Adrenal gland (tissue), 12 donors: ENCODE measurements around the gene GABPB1. TPM values are rescaled to one million over a fixed set of nuclear protein-coding genes. Genes with fewer than 3 reads are reported as not detected.

Experiments used
- DNase-seq, 7 donors: peaks; one replicate each; pipeline ENCODE4 v3.0.0-alpha.2; 2019 to 2020
- H3K27ac ChIP-seq, 5 donors: fragments of 200-600 bp; sonication (generic) in 4 of 5; 1 replicate in 3 of 5; 2 replicates in 2 of 5; pipeline versions ENCODE4 v1.5.1 to v1.8.0; 2016 to 2020; ENCODE audit warnings: mild to moderate bottlenecking in 1 of 5
- H3K27me3 ChIP-seq: fragments of 200-600 bp; 2 replicates; pipeline ENCODE4 v1.8.0; 2021
- H3K36me3 ChIP-seq, 2 donors: fragments of 200-600 bp; replicated peaks in 1 of 2; 1 replicate in 1 of 2; 2 replicates in 1 of 2; pipeline versions ENCODE4 v1.5.1 to v1.8.0; 2018 to 2022
- H3K4me1 ChIP-seq, 2 donors: fragments of 200-600 bp; replicated peaks in 1 of 2; 1 replicate in 1 of 2; 2 replicates in 1 of 2; pipeline versions ENCODE4 v1.5.1 to v1.8.0; 2018 to 2021
- H3K4me3 ChIP-seq, 4 donors: fragments of 200-600 bp; sonication (generic) in 3 of 4; one replicate each; pipeline ENCODE4 v1.5.1; 2016 to 2018
- H3K9me3 ChIP-seq, 3 donors: fragments of 200-600 bp; sonication (generic) in 1 of 3; replicated peaks in 1 of 3; 1 replicate in 2 of 3; 2 replicates in 1 of 3; pipeline versions ENCODE4 v1.5.1 to v1.8.0; 2016 to 2021
- POLR2A ChIP-seq, 2 donors: fragments of 450-650 bp; IDR thresholded peaks; one replicate each; pipeline ENCODE4 v1.6.1; 2017; ENCODE audit warnings: antibody characterized with exemption in 2 of 2, mild to moderate bottlenecking in 2 of 2, moderate library complexity in 1 of 2
- WGBS, 4 donors: extraction: QIAGEN DNeasy Blood & Tissue Kit in 2 of 4; methylation state at CpG; one replicate each; pipeline versions ENCODE4 v1.1.5 to v1.1.7; 2013 to 2017; 5-methylcytosine and 5-hydroxymethylcytosine counted together
- intact Hi-C, 2 donors: fragments of 100-400 bp; cut with DNase I; formaldehyde crosslinking; loops; one replicate each; pipeline versions ENCODE4 v1.14.1 to v1.15.0; 2022 to 2023
- polyA plus RNA-seq, 3 donors: library from polyadenylated mRNA; stranded (reverse); fragments of 200-250 nt in 2 of 3; fragments of 350-450 nt in 1 of 3; fragmentation: Illumina TruSeq in 1 of 3; extraction: RNeasy Lipid Tissue Mini Kit (QIAGEN cat#74804) in 1 of 3; gene quantifications; one replicate each; pipeline ENCODE4 v1.2.3, GENCODE V29; 2013 to 2014
- total RNA-seq, 9 donors: library from RNA; depleted of rRNA in 4 of 9; stranded (reverse); fragments of >200 nt in 4 of 9; fragments of 120-200 nt in 1 of 9; fragmentation: NEBNext Ultra II Directional in 1 of 9; extraction: Animal tissue kit (Norgen Biotek cat#: 25700) in 1 of 9; gene quantifications; one replicate each; pipeline versions ENCODE4 v1.1.0 to v1.2.4, GENCODE V29; 2013 to 2023
- TF ChIP-seq, protein P1 (sequence below), 6 experiments: fragments of 450-650 bp in 4 of 6; fragments of 200-600 bp in 2 of 6; sonication (generic) in 1 of 6; IDR thresholded peaks; 1 replicate in 5 of 6; 2 replicates in 1 of 6; pipeline versions ENCODE4 v1.5.1 to v1.8.0; 2016 to 2021; ENCODE audit warnings: antibody characterized with exemption in 6 of 6, mild to moderate bottlenecking in 2 of 6, moderate library complexity in 1 of 6
- donor health status: healthy with polysubstance abuse.
- donor health status: Bipolar disorder and iron deficiency.
- donor health status: DM: yes; HTN: yes; CAD: no.
- donor health status: DM: no; HTN: no; CAD: no.
- donor health status: DM: no; HTN: no; CAD: no.
- donor health status: DM: yes; HTN: yes; CAD: no.

The GABPB1 gene
- total and polyA plus RNA-seq, 12 donors: 3.7 to 24.3 (median 14.7) TPM

DNA sequence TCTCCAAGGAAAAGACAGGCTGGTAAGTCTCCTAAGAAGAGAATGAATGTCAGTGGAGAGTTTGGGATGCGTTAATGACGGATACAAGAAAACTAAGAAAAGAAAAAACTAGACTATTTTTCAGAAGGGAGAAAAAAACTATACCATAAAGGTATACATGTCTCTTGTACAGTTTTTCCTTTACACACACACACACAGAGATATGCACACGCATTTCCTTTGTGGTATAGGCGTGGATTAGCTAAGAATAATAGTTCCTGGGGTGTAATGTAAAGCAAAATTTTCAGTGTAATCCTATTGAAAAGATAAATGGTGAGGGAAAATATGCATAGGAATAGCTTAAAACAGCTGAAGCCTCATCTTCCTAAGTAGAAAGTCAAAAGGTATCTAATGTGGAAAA lies 36.3 kb downstream of the GABPB1 start:
- WGBS, 4 donors: 87 to 90% (median 89%) methylated on average over 4 of the region's 4 CpGs

DNA sequence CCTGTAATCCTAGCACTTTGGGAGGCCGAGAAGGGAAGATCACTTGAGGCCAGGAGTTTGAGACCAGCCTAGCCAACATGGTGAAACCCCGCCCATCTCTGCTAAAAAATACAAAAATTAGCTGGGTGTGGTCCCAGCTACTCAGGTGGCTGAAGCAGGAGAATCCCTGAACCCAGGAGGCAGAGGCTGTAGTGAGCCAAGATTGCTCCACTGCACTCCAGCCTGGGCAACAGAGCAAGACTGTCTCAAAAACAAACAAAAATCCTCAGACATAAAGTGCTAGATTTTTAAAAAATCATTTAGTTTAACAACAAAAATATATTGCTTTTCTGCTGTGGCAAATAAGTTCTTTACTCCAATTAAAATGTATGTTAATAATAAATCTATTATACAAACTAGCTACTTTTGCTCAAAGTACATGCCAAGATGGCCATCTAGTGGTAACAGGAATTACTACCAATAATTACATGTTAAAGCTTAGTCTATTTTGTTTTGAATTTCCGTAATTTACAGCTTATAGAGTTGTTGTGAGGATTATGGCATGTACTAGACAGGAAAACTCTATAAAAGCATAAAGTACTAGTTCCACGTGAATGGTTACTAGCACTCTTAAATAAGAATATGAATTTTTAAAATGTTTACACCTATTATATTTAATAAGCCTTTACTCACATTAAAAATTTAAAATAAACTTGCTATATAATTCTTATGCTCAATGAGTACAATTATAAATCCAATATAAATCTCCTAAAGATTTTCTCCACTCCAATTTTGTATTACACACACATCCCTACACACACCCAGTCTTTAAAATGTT lies 39.0 kb downstream of the GABPB1 start:
- Histone ChIP-seq H3K27me3 (no peaks in the 10 kb centered on the region), H3K9me3 (no peaks in the 10 kb centered on the region), H3K4me1 (peaks cover 0 to 10% of the 10 kb centered on the region in 2 donors), H3K4me3 (no peak overlapping the region), H3K36me3 (no peaks in the 10 kb centered on the region), H3K27ac (no peak overlapping the region)
- WGBS, 4 donors: 43 to 50% (median 46%) methylated on average over 4 of the region's 4 CpGs
- intact Hi-C loops: loop anchor here in 1 of 2 donors (10.0 kb wide), 1 partner anchor 171 kb away; no protein-coding TSS in a partner anchor
- DNase-seq: no peak
- TF ChIP-seq, protein P1, sequence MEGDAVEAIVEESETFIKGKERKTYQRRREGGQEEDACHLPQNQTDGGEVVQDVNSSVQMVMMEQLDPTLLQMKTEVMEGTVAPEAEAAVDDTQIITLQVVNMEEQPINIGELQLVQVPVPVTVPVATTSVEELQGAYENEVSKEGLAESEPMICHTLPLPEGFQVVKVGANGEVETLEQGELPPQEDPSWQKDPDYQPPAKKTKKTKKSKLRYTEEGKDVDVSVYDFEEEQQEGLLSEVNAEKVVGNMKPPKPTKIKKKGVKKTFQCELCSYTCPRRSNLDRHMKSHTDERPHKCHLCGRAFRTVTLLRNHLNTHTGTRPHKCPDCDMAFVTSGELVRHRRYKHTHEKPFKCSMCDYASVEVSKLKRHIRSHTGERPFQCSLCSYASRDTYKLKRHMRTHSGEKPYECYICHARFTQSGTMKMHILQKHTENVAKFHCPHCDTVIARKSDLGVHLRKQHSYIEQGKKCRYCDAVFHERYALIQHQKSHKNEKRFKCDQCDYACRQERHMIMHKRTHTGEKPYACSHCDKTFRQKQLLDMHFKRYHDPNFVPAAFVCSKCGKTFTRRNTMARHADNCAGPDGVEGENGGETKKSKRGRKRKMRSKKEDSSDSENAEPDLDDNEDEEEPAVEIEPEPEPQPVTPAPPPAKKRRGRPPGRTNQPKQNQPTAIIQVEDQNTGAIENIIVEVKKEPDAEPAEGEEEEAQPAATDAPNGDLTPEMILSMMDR (IDR thresholded peaks at IDR 0.05): peak; percentile 62 to 83 (median 70)
- no peak for TF ChIP-seq POLR2A (IDR thresholded peaks at IDR 0.05)

More for the DNA sequence above, 36.3 kb downstream of the GABPB1 start:
- Histone ChIP-seq H3K36me3 (no peaks in the 10 kb centered on the region), H3K4me1 (peaks cover 0 to 16% of the 10 kb centered on the region in 2 donors), H3K27ac (no peak overlapping the region), H3K9me3 (no peaks in the 10 kb centered on the region), H3K4me3 (no peak overlapping the region), H3K27me3 (no peaks in the 10 kb centered on the region)
- TF ChIP-seq, protein P1 (IDR thresholded peaks at IDR 0.05): no peak
- no peak for TF ChIP-seq POLR2A (IDR thresholded peaks at IDR 0.05)
- DNase-seq: no peak
- intact Hi-C loops: loop anchor here in 1 of 2 donors (10.0 kb wide), 1 partner anchor 174 kb away; no protein-coding TSS in a partner anchor

DNA sequence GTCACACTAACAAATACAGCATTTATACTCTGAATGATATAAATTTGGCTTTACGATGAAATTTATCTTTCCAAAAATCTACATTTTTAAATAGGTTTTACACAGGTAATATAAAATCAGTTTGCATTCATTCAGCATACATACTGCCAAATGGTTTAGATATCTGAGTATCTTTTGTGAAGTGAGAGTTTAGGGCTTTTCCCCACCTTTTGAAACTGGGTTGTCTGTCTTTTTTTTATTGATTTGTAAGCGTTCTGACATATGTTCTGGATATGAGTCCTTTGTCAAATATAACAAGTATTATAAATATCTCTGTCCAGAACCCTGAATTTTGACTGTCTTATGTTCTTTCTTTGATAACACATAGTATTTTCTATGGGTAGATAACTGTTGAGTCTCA lies 42.4 kb downstream of the GABPB1 start:
- Histone ChIP-seq H3K27ac (no peak overlapping the region), H3K27me3 (no peaks in the 10 kb centered on the region), H3K9me3 (no peaks in the 10 kb centered on the region), H3K4me1 (peaks cover 0 to 10% of the 10 kb centered on the region in 2 donors), H3K36me3 (no peaks in the 10 kb centered on the region), H3K4me3 (no peak overlapping the region)
- intact Hi-C loops: loop anchor here in 1 of 2 donors (10.0 kb wide), 1 partner anchor 168 kb away; no protein-coding TSS in a partner anchor
- WGBS, 4 donors: 85 to 93% (median 87%) methylated on average over 2 of the region's 2 CpGs
- TF ChIP-seq, protein P1 (IDR thresholded peaks at IDR 0.05): no peak
- TF ChIP-seq POLR2A (IDR thresholded peaks at IDR 0.05): no peak
- no peak for DNase-seq

DNA sequence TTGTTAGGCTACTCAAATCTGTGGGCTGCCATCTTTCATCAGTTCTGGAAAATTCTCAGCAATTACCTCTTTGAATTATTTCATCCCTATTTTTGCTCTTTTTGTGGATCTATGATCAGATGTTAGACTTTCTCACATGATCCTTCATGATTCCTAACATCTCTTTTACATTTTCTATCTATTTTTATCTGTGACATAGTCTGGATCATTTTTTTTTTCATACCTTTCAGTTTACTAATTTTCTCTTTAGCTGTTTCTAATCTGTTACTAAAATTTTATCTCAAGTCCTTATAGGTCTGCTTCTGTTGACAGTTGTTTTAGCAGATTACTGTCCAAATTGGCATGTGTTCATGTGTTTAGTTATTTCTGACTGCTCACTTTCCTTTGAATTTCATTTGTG lies 47.2 kb downstream of the GABPB1 start:
- intact Hi-C loops: no loop called here
- no peaks in the 10 kb centered on the region for H3K4me1 ChIP-seq
- H3K36me3 ChIP-seq: no peaks in the 10 kb centered on the region
- TF ChIP-seq, protein P1 (IDR thresholded peaks at IDR 0.05): no peak
- no peak for TF ChIP-seq POLR2A (IDR thresholded peaks at IDR 0.05)
- H3K4me3 ChIP-seq: no peak overlapping the region
- no peak overlapping the region for H3K27ac ChIP-seq
- H3K27me3 ChIP-seq: no peaks in the 10 kb centered on the region
- DNase-seq: no peak
- no peaks in the 10 kb centered on the region for H3K9me3 ChIP-seq
